ENCODE data around the gene MS4A6A. TPM values are rescaled to one million over a fixed set of nuclear protein-coding genes. Genes with fewer than 3 reads are reported as not detected.

MS4A6A gene
- total RNA-seq, 2 donors from 2014 or later: not detected

DNA sequence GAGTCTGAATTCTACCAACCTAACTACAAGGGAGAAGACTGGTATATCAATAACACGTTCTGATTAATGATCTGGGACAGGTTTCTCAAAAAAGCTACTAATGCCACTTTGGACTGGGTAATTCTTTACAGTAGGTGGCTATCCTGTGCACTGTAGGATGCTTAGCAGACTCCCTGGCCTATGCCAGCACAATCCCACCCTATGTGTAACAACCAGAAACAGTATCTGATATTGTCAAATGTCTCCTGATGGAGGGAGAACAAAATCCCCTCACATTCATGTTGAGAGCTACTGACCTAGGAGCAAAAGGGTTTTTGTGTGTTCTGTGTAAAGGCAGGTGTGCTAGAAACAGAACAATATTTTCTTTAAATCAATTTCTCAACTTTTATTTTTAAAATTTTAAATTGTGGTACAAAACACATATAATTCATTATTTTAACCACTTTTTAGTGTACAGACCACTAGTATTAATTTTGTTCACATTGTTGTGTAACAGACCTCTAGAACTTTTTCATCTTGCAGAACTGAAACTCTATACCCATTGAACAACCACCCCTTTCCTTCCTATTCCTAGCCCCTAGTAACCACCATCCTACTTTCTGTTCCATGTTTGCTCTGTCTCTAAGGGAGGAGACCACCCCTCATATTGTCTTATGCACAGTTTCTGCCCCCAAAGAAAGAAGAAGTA lies 2.1 kb upstream of the MS4A6A start:
- DNase-seq: no peak
- no peak overlapping the region for H3K27ac Mint-ChIP-seq
- H3K9me3 ChIP-seq (ENCODE audit: control insufficient read depth, low read length): peaks cover 8% of the 10 kb centered on the region
- H3K36me3 Mint-ChIP-seq (ENCODE audit: low read depth): peaks cover 1% of the 10 kb centered on the region
- no peak overlapping the region for H3K4me3 ChIP-seq (ENCODE audit: low read length)
- H3K27ac ChIP-seq (ENCODE audit: low read depth, low read length): no peak overlapping the region
- H3K9ac ChIP-seq (ENCODE audit: extremely low read depth, low read length, poor library complexity, severe bottlenecking): no peak overlapping the region
- H3K9me3 Mint-ChIP-seq: peaks cover 16% of the 10 kb centered on the region
- H3K4me1 Mint-ChIP-seq: no peaks in the 10 kb centered on the region
- TF ChIP-seq CTCF (conservative IDR thresholded peaks at IDR 0.05): no peak
- WGBS, 2 experiments (ENCODE audit: insufficient coverage in 1 of 2, insufficient read length in 1 of 2): 87 to 91% methylated on average over 1 of the region's 1 CpG
- no peaks in the 10 kb centered on the region for H3K27me3 ChIP-seq (ENCODE audit: control insufficient read depth, insufficient read depth, low read length, poor library complexity, severe bottlenecking)
- no peaks in the 10 kb centered on the region for H3K27me3 Mint-ChIP-seq (ENCODE audit: insufficient read depth)
- no peaks in the 10 kb centered on the region for H3K4me1 ChIP-seq (ENCODE audit: control insufficient read depth, insufficient read depth, low read length)
- H3K4me3 Mint-ChIP-seq: no peak overlapping the region
- H3K36me3 ChIP-seq (ENCODE audit: control insufficient read depth, insufficient read depth, low read length): no peaks in the 10 kb centered on the region

DNA sequence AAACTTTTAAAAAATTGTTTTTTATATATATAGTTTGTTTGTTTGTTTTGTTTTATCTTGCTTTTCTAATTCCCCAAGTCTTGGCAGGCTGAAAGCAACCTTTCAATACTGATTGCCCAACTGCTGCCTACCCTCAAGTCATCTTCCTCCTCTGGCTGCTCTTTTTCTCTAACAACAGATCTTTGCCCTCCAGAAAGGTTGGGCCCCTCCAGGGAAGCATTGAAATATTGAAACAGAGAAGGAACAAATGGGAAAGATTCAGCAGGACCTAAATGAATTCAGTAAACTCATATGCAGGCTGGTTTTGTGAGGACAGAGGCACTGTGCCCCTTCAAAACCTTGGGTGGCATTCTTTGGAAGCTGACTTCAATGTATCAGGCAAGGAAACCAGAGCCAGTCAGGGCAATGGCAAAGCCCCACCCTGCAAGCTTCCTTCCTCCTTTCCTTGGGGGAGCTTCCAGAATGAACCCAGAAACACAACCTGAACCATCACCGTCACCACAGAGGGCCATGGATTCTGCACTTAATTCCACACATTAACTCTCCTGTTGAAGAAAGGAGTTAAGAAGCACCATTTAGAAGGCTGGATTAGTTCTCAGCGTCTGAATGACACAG lies 815 bp upstream of the MS4A6A start:
- 60 to 85% methylated on average over 1 to 2 of the region's 2 CpGs for WGBS, 2 experiments (ENCODE audit: insufficient coverage in 1 of 2, insufficient read length in 1 of 2)
- no peak for DNase-seq

DNA sequence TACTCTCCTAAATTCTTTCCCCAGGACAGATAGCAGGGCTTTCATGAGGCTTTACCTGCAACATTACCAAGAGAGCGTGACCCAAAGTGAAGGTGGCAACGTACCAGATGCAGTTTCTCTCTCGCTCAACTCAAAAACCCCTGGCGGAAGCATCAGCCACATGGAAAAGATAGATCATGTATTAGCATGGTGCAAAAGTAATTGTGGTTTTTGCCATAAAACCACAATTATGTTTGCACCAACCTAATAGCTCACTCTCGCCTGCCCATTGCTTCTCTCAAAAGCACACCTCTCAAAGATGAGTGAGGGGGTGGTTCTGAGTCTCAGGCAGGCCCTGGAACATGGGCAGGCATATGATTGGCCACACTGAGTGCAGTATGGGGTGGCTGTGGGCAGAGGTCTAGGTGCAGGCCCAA lies 7.0 kb downstream of the MS4A6A start:
- H3K9me3 ChIP-seq (ENCODE audit: control insufficient read depth, low read length): no peaks in the 10 kb centered on the region
- no peaks in the 10 kb centered on the region for H3K27me3 ChIP-seq (ENCODE audit: control insufficient read depth, insufficient read depth, low read length, poor library complexity, severe bottlenecking)
- Mint-ChIP-seq H3K4me1 (no peaks in the 10 kb centered on the region), H3K27me3 (ENCODE audit: insufficient read depth) (no peaks in the 10 kb centered on the region), H3K36me3 (ENCODE audit: low read depth) (no peaks in the 10 kb centered on the region), H3K9me3 (no peaks in the 10 kb centered on the region), H3K27ac (no peak overlapping the region), H3K4me3 (no peak overlapping the region)
- DNase-seq: no peak
- H3K27ac ChIP-seq (ENCODE audit: low read depth, low read length): no peak overlapping the region
- H3K36me3 ChIP-seq (ENCODE audit: control insufficient read depth, insufficient read depth, low read length): no peaks in the 10 kb centered on the region
- no peaks in the 10 kb centered on the region for H3K4me1 ChIP-seq (ENCODE audit: control insufficient read depth, insufficient read depth, low read length)
- H3K4me3 ChIP-seq (ENCODE audit: low read length): no peak overlapping the region
- 85 to 94% methylated on average over 2 to 5 of the region's 5 CpGs for WGBS, 2 experiments (ENCODE audit: insufficient coverage in 1 of 2, insufficient read length in 1 of 2)
- TF ChIP-seq CTCF (conservative IDR thresholded peaks at IDR 0.05): no peak
- no peak overlapping the region for H3K9ac ChIP-seq (ENCODE audit: extremely low read depth, low read length, poor library complexity, severe bottlenecking)

More for the DNA sequence above, 815 bp upstream of the MS4A6A start:
- H3K27ac Mint-ChIP-seq: no peak overlapping the region
- no peak overlapping the region for H3K4me3 ChIP-seq (ENCODE audit: low read length)
- H3K4me1 Mint-ChIP-seq: no peaks in the 10 kb centered on the region
- H3K27ac ChIP-seq (ENCODE audit: low read depth, low read length): no peak overlapping the region
- TF ChIP-seq CTCF (conservative IDR thresholded peaks at IDR 0.05): no peak
- H3K36me3 Mint-ChIP-seq (ENCODE audit: low read depth): peaks cover 1% of the 10 kb centered on the region
- no peak overlapping the region for H3K9ac ChIP-seq (ENCODE audit: extremely low read depth, low read length, poor library complexity, severe bottlenecking)
- H3K4me3 Mint-ChIP-seq: no peak overlapping the region
- no peaks in the 10 kb centered on the region for H3K4me1 ChIP-seq (ENCODE audit: control insufficient read depth, insufficient read depth, low read length)
- no peaks in the 10 kb centered on the region for H3K36me3 ChIP-seq (ENCODE audit: control insufficient read depth, insufficient read depth, low read length)
- peaks cover 8% of the 10 kb centered on the region for H3K9me3 ChIP-seq (ENCODE audit: control insufficient read depth, low read length)
- H3K27me3 Mint-ChIP-seq (ENCODE audit: insufficient read depth): no peaks in the 10 kb centered on the region
- H3K9me3 Mint-ChIP-seq: peaks cover 16% of the 10 kb centered on the region
- H3K27me3 ChIP-seq (ENCODE audit: control insufficient read depth, insufficient read depth, low read length, poor library complexity, severe bottlenecking): no peaks in the 10 kb centered on the region
